Activated naive CD8-positive, alpha-beta T cell treated with anti-CD3 and anti-CD28 coated beads for 36 hours (primary cell): ENCODE measurements around the gene WWOX. TPM values are rescaled to one million over a fixed set of nuclear protein-coding genes. Genes with fewer than 3 reads are reported as not detected.

Experiments
- DNase-seq: peaks from one replicate; pipeline ENCODE4 v3.0.0; 2021
- H3K27ac Mint-ChIP-seq: one replicate; pipeline ENCODE4 v1.8.0; 2022; ENCODE audit warnings: mild to moderate bottlenecking, moderate library complexity, mixed read lengths
- H3K27me3 Mint-ChIP-seq: one replicate; pipeline ENCODE4 v1.8.0; 2022; ENCODE audit warnings: mild to moderate bottlenecking, mixed read lengths
- H3K36me3 Mint-ChIP-seq: one replicate; pipeline ENCODE4 v1.8.0; 2021; ENCODE audit warnings: mild to moderate bottlenecking, mixed read lengths
- H3K4me1 Mint-ChIP-seq: one replicate; pipeline ENCODE4 v1.8.0; 2021; ENCODE audit warnings: mixed read lengths
- H3K4me3 Mint-ChIP-seq: one replicate; pipeline ENCODE4 v1.8.0; 2022; ENCODE audit warnings: mild to moderate bottlenecking, moderate library complexity, mixed read lengths
- H3K9me3 Mint-ChIP-seq: one replicate; pipeline ENCODE4 v1.8.0; 2022; ENCODE audit warnings: mixed read lengths
- total RNA-seq, 2 experiments: library from RNA; stranded (reverse); gene quantifications; one replicate each; pipeline ENCODE4 v1.2.3, GENCODE V29; 2021

Gene WWOX
- total RNA-seq, 2 experiments from 2014 or later = 20.0 to 23.9 TPM

GRCh38 chr16:78436846-78437245 is 337.4 kb downstream of the WWOX start:
- peaks cover 25% of the 10 kb centered on the region for H3K36me3 Mint-ChIP-seq
- no peak overlapping the region for H3K27ac Mint-ChIP-seq
- no peaks in the 10 kb centered on the region for H3K9me3 Mint-ChIP-seq
- no peaks in the 10 kb centered on the region for H3K27me3 Mint-ChIP-seq
- DNase-seq = no peak
- H3K4me3 Mint-ChIP-seq = no peak overlapping the region
- H3K4me1 Mint-ChIP-seq = no peaks in the 10 kb centered on the region

- no peaks in the 10 kb centered on the region for H3K27me3 Mint-ChIP-seq
- no peaks in the 10 kb centered on the region for H3K4me1 Mint-ChIP-seq
- H3K36me3 Mint-ChIP-seq = peaks cover 20% of the 10 kb centered on the region
- H3K27ac Mint-ChIP-seq = no peak overlapping the region
- no peaks in the 10 kb centered on the region for H3K9me3 Mint-ChIP-seq
- peak; percentile 6 for DNase-seq
- H3K4me3 Mint-ChIP-seq = no peak overlapping the region
Measured at GRCh38 chr16:78437352-78437968, 338.0 kb downstream of the WWOX start.

GRCh38 chr16:78438219-78438618 is 338.8 kb downstream of the WWOX start:
- H3K27me3 Mint-ChIP-seq = no peaks in the 10 kb centered on the region
- no peaks in the 10 kb centered on the region for H3K4me1 Mint-ChIP-seq
- no peak for DNase-seq
- H3K27ac Mint-ChIP-seq = no peak overlapping the region
- no peaks in the 10 kb centered on the region for H3K9me3 Mint-ChIP-seq
- peaks cover 12% of the 10 kb centered on the region for H3K36me3 Mint-ChIP-seq
- H3K4me3 Mint-ChIP-seq = no peak overlapping the region

- H3K9me3 Mint-ChIP-seq = no peaks in the 10 kb centered on the region
- H3K4me3 Mint-ChIP-seq = no peak overlapping the region
- peaks cover 9% of the 10 kb centered on the region for H3K36me3 Mint-ChIP-seq
- DNase-seq = no peak
- no peaks in the 10 kb centered on the region for H3K4me1 Mint-ChIP-seq
- no peaks in the 10 kb centered on the region for H3K27me3 Mint-ChIP-seq
- no peak overlapping the region for H3K27ac Mint-ChIP-seq
Measured at GRCh38 chr16:78438632-78439031, 339.2 kb downstream of the WWOX start.

- Mint-ChIP-seq H3K36me3 (peaks cover under 1% of the 10 kb centered on the region), H3K27me3 (no peaks in the 10 kb centered on the region), H3K4me1 (no peaks in the 10 kb centered on the region), H3K9me3 (no peaks in the 10 kb centered on the region), H3K27ac (no peak overlapping the region), H3K4me3 (no peak overlapping the region)
- no peak for DNase-seq
Measured at GRCh38 chr16:78439646-78440045, 340.2 kb downstream of the WWOX start.

GRCh38 chr16:78441298-78441697 is 341.8 kb downstream of the WWOX start:
- no peak for DNase-seq
- no peaks in the 10 kb centered on the region for H3K4me1 Mint-ChIP-seq
- H3K4me3 Mint-ChIP-seq = no peak overlapping the region
- no peaks in the 10 kb centered on the region for H3K27me3 Mint-ChIP-seq
- H3K9me3 Mint-ChIP-seq = no peaks in the 10 kb centered on the region
- no peaks in the 10 kb centered on the region for H3K36me3 Mint-ChIP-seq
- H3K27ac Mint-ChIP-seq = no peak overlapping the region

GRCh38 chr16:78443542-78444364 is 344.3 kb downstream of the WWOX start:
- Mint-ChIP-seq H3K27ac (no peak overlapping the region), H3K4me3 (no peak overlapping the region), H3K4me1 (no peaks in the 10 kb centered on the region), H3K27me3 (no peaks in the 10 kb centered on the region), H3K36me3 (peaks cover 3% of the 10 kb centered on the region), H3K9me3 (no peaks in the 10 kb centered on the region)
- DNase-seq = no peak

- no peaks in the 10 kb centered on the region for H3K4me1 Mint-ChIP-seq
- DNase-seq = no peak
- H3K9me3 Mint-ChIP-seq = no peaks in the 10 kb centered on the region
- H3K27ac Mint-ChIP-seq = no peak overlapping the region
- H3K36me3 Mint-ChIP-seq = peaks cover 3% of the 10 kb centered on the region
- H3K4me3 Mint-ChIP-seq = no peak overlapping the region
- no peaks in the 10 kb centered on the region for H3K27me3 Mint-ChIP-seq
Measured at GRCh38 chr16:78445818-78446217, 346.4 kb downstream of the WWOX start.

- Mint-ChIP-seq H3K36me3 (peaks cover 3% of the 10 kb centered on the region), H3K27ac (no peak overlapping the region), H3K4me3 (no peak overlapping the region), H3K9me3 (no peaks in the 10 kb centered on the region), H3K4me1 (no peaks in the 10 kb centered on the region), H3K27me3 (no peaks in the 10 kb centered on the region)
- DNase-seq = no peak
Measured at GRCh38 chr16:78446486-78446885, 347.0 kb downstream of the WWOX start.

GRCh38 chr16:78446992-78447563 is 347.6 kb downstream of the WWOX start:
- H3K9me3 Mint-ChIP-seq = no peaks in the 10 kb centered on the region
- H3K27me3 Mint-ChIP-seq = no peaks in the 10 kb centered on the region
- no peak for DNase-seq
- H3K27ac Mint-ChIP-seq = no peak overlapping the region
- H3K4me1 Mint-ChIP-seq = no peaks in the 10 kb centered on the region
- H3K36me3 Mint-ChIP-seq = peaks cover 5% of the 10 kb centered on the region
- H3K4me3 Mint-ChIP-seq = no peak overlapping the region

- no peak for DNase-seq
- H3K4me3 Mint-ChIP-seq = no peak overlapping the region
- H3K27ac Mint-ChIP-seq = no peak overlapping the region
- no peaks in the 10 kb centered on the region for H3K27me3 Mint-ChIP-seq
- H3K9me3 Mint-ChIP-seq = no peaks in the 10 kb centered on the region
- peaks cover 5% of the 10 kb centered on the region for H3K36me3 Mint-ChIP-seq
- H3K4me1 Mint-ChIP-seq = no peaks in the 10 kb centered on the region
Measured at GRCh38 chr16:78448658-78449271, 349.3 kb downstream of the WWOX start.

GRCh38 chr16:78450255-78450654 is 350.8 kb downstream of the WWOX start:
- H3K36me3 Mint-ChIP-seq = peaks cover 5% of the 10 kb centered on the region
- no peak overlapping the region for H3K4me3 Mint-ChIP-seq
- DNase-seq = no peak
- no peak overlapping the region for H3K27ac Mint-ChIP-seq
- no peaks in the 10 kb centered on the region for H3K4me1 Mint-ChIP-seq
- H3K9me3 Mint-ChIP-seq = no peaks in the 10 kb centered on the region
- H3K27me3 Mint-ChIP-seq = no peaks in the 10 kb centered on the region

- peaks cover 5% of the 10 kb centered on the region for H3K36me3 Mint-ChIP-seq
- H3K9me3 Mint-ChIP-seq = no peaks in the 10 kb centered on the region
- no peak overlapping the region for H3K27ac Mint-ChIP-seq
- no peak overlapping the region for H3K4me3 Mint-ChIP-seq
- DNase-seq = no peak
- no peaks in the 10 kb centered on the region for H3K27me3 Mint-ChIP-seq
- H3K4me1 Mint-ChIP-seq = no peaks in the 10 kb centered on the region
Measured at GRCh38 chr16:78452025-78452555, 352.6 kb downstream of the WWOX start.

GRCh38 chr16:78455861-78456260 is 356.4 kb downstream of the WWOX start:
- Mint-ChIP-seq H3K9me3 (no peaks in the 10 kb centered on the region), H3K36me3 (peaks cover 7% of the 10 kb centered on the region), H3K4me1 (no peaks in the 10 kb centered on the region), H3K27me3 (no peaks in the 10 kb centered on the region), H3K4me3 (no peak overlapping the region), H3K27ac (no peak overlapping the region)
- DNase-seq = no peak

- Mint-ChIP-seq H3K27me3 (no peaks in the 10 kb centered on the region), H3K4me3 (no peak overlapping the region), H3K27ac (no peak overlapping the region), H3K4me1 (no peaks in the 10 kb centered on the region), H3K9me3 (peaks cover 5% of the 10 kb centered on the region), H3K36me3 (peaks cover 12% of the 10 kb centered on the region)
- DNase-seq = no peak
Measured at GRCh38 chr16:78458588-78458987, 359.1 kb downstream of the WWOX start.
